Activated CD4-positive, alpha-beta T cell treated with anti-CD3 and anti-CD28 coated beads, Interleukin-2, amount 50 U/mL, for 48 hours (primary cell): ENCODE results near the gene DYNLL2.
"Not testable (repeated sequence)": the region's sequence is repeated elsewhere in the genome, so short reads cannot be mapped to it uniquely, and the experiment has no call there.

Experiments
- DNase-seq, 2 experiments: peaks; one replicate each; pipeline ENCODE4 v3.0.0-alpha.2; 2020

DYNLL2 gene

GRCh38 chr17:58107306-58107705 is 24.1 kb downstream of the DYNLL2 start:
- DNase-seq: no peak

DNA sequence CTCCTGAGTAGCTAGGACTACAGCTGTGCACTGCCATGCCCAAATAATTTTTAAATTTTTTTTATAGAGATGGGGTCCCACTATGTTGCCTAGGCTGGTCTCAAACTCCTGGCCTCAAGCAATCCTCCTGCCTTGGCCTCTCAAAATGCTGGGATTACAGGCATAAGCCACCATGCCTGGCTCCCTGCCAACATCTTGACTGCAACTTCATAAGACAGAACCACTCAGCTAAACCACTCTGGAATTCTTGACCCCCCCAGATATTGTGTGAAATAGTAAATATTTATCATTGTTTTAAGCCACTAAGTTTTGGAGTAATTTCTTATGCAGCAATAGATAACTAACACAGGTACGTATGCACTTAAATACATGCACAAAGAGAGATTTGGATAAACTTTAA is 26.0 kb downstream of the DYNLL2 start:
- DNase-seq: no peak

DNA sequence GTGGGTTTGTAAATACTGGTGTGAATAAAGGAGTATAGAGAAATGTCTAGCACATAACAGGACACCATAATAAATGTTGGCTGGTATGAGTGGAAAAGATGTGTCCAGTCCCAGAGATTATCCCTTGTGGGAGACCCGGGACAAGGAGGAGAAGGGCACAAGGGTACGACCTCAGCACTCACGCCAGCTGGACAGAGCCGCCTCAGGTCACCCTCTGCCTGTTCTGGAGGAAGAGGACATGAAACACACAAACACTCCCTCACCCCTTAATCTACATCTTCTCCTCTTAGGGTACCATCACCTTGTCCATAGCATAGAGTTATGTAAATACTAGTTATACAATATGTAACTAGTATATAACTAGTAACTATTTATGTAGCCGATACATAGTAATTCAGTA is 26.8 kb downstream of the DYNLL2 start:
- no peak for DNase-seq

DNA sequence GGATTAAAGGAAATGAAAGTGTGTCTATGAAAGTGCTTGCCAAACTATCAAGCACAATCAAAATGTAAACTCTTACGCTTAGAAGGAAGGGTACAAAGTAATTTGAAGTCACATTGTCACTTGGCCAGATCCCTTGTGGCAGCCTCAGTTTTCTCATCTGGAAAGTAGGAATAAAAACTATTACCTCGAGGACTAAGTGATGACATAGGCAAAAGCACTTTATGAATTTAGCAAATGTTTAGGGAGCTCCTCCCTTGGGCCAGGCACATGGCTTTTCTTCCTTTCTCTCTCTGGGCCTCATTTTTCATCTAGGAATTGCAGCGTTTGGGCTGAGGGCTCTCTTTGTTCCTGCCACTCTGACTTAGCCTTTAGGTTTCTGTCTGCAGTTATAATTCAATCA is 28.5 kb downstream of the DYNLL2 start:
- no peak for DNase-seq

GRCh38 chr17:58112970-58113631 is 29.9 kb downstream of the DYNLL2 start:
- peak; percentile 92 to 93 for DNase-seq

DNA sequence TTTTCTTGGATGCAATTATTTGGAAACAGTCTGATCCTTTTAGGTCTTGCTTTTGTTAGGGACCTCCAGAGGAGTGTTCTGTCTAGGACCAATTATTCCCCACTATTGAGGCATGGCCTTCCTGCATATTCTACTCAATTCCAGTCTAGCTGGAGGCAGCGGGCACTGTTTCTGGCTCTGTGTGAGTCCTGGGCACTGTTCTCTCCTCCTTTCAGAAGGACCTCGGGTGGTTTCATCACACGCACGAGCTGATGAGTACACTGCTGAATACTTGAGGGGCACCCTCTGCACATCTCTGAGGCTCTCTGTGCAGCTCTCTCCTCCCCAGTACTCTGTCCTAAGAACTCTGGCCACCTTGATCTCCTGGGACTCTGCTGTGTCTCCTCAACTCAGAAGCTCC is 30.7 kb downstream of the DYNLL2 start:
- DNase-seq: no peak

- DNase-seq: no peak
Observed at GRCh38 chr17:58117382-58117781, 34.2 kb downstream of the DYNLL2 start.

DNA sequence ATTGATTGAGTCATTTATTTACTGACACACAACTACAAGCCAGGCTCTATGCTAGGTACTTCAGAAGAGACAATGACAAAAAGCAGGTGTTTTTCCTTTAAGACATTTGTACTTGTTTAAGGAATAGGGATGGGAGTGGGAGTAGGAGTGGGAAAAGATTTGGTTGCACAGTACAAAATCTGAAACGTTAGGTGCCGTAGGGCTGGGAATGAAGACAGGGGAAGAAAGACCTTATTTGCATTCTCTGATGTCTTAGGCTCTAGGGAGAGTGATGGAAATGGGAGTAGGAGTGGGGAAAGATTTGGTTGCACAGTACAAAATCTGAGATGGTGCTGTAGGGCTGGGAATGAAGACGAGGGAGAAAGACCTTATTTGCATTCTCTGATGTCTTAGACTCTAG is 36.3 kb downstream of the DYNLL2 start:
- DNase-seq: no peak

DNA sequence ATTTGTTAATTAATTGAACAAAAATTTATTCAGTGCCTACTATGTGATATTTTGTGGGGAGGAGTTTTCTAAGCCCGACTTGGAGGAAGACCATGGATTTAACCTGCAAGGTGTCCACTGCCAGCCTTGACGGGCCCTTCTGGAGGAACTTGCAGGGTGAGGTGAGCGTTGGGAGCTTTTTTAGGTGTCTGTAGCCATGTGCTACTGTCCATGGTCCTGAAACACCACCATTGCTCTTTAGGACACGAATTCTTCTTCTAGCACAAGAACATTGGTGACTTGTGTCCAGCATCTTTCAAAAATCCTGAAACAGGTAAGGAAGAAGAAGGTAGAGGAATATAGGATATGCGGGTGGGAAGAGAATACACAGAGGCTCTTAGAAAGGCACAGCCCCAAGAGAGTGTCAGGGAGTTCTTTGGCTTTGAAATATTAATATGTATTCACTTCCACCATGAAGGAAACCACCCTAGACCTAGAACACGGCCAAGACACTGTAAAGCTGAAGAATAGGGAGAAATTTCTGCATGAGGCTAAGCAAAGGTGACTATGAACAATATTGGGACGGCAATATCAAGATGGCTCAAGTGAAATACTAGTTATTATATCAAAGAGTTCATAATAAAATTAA is 37.1 kb downstream of the DYNLL2 start:
- peak; percentile 25 to 41 for DNase-seq

- DNase-seq: no peak
Observed at GRCh38 chr17:58121925-58122324, 38.7 kb downstream of the DYNLL2 start.

DNA sequence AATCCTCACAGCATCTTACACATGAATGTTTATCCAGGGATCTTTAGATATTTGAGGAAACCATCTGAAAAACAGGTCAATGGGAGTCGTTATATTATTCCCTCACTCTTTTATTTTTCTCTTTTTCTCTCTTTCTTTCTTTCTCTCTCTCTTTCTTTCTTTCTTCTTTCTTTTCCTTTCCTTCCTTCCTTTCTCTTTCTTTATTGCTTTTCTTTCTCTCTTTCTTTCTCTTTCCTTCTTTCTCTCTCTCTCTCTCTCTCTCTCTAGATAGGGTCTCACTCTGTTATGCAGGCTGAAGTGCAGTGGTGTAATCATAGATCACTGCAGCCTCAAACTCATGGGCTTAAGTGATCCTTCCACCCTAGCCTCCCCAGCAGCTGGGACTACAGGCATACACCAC is 44.6 kb downstream of the DYNLL2 start:
- DNase-seq: no peak

- DNase-seq: not testable (repeated sequence)
Observed at GRCh38 chr17:58132697-58133096, 49.5 kb downstream of the DYNLL2 start.

GRCh38 chr17:58136669-58137279 is 53.6 kb downstream of the DYNLL2 start:
- no peak for DNase-seq

GRCh38 chr17:58141505-58141904 is 58.3 kb downstream of the DYNLL2 start:
- DNase-seq: no peak

DNA sequence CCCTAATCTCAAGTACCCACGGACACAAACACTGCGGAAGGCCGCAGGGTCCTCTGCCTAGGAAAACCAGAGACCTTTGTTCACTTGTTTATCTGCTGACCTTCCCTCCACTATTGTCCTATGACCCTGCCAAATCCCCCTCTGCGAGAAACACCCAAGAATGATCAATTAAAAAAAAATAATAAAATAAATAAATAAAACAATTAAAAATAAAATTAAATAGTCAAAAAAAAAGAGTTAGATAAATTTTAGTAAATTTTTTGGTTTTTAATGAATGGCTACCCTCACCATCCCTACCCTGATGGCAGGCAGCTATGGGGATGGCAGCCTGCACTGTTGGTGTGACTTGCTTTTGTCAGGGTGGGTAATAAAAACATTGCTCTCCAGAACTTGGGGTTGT is 60.1 kb downstream of the DYNLL2 start:
- not testable (repeated sequence) for DNase-seq

GRCh38 chr17:58144801-58145200 is 61.6 kb downstream of the DYNLL2 start:
- DNase-seq: no peak
